ENCODE measurements around the gene MAST4.

The MAST4 gene

DNA sequence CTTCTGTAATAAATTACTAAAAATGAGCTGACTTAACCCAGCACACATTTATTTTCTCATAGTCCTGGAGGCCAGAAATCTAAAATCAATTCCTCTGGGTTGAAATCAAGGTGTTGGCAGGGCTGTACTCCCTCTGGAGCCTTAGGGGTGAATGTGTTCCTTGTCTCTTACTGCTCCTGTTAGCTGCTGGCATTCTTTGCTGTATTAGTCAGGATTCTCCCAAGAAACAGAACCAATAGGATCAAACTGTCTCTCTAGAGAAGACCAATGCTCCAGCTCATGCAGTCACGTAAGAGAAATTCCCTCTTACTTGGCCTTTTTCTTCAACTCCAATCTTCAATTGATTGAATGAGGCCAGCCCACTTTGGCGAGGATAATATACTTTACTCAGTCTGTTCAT is 615.7 kb downstream of the MAST4 start:
- DNase-seq (ENCODE audit: low spot score), result peak; percentile 39

GRCh38 chr5:67214036-67214435 is 617.8 kb downstream of the MAST4 start:
- DNase-seq (ENCODE audit: low spot score), result no peak

DNA sequence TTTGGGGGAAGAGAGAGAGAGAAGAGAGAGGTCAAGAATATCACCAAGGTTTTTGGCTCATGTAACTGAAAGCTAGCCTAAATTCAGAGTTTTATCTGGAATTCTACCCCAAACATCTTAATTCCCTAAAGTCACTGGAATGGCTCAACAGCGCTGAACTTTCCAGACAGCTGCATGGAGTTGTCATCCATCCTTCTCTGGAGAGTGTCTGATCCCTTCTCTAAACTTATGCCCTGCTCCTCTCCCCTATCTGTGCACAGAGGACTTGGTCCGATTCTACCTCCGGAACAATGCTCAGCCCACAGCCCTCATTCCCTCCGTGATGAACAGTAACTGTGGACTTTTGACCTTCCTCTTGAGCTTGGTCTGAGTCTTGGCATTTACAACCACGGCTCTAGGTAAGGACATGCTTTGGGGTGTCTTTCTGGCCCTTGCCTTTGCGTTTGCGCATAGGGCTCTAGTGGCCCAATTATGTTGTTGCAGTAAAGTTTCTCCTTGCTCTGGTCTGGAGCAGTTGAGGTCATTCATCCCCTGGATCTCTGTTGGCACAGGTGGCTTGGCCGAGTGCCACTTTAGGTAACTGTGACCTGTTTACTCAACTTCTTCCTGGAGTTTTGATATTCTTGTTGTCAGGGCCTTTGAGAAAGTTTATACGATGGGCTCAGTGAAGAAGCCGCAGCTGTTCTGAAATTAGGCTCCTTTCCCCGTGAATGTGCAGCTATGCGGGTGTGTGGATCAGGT is 618.7 kb downstream of the MAST4 start:
- DNase-seq (ENCODE audit: low spot score), result no peak

- DNase-seq (ENCODE audit: low spot score), result no peak
These were observed 619.6 kb downstream of the MAST4 start for GRCh38 chr5:67215519-67216471.

GRCh38 chr5:67216564-67216963 is 620.4 kb downstream of the MAST4 start:
- DNase-seq (ENCODE audit: low spot score), result no peak

All from AG08396 (cell line).